GM18507 (cell line): ENCODE data around the gene CUBN.

Source experiments
- DNase-seq: peaks from one replicate; pipeline ENCODE4 v3.0.0; 2011; ENCODE audit warnings: low read depth; ENCODE audit not compliant: insufficient read length; ENCODE audit errors: extremely low spot score
- FAIRE-seq: peaks from 2 replicates; lab custom pipeline; 2011; peaks lifted over from hg19 to GRCh38; lab: Jason Lieb, UNC

CUBN gene

GRCh38 chr10:17001961-17002749 lies 127.5 kb downstream of the CUBN start:
- FAIRE-seq (peak; percentile 74), DNase-seq (no peak)

DNA sequence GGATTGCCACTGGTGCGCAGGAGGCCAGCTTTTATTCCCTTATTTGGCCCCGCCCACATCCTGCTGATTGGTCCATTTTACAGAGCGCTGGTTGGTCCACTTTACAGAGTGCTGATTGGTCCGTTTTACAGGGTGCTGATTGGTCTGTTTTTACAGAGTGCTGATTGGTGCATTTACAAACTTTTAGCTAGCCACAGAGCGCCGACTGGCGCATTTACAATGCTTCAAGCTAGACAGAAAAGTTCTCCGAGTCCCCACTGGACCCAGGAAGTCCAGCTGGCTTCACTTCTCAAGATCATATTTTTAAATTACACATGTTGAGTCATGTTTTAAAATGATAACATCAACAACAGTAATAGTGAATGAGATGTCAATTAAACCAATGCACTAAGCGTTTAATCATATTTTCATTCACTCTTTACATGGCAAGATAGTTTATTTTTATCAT lies 128.3 kb downstream of the CUBN start:
- no peak for FAIRE-seq

GRCh38 chr10:16999665-17000451 lies 129.8 kb downstream of the CUBN start:
- DNase-seq (no peak), FAIRE-seq (no peak)

More for the DNA sequence above, 128.3 kb downstream of the CUBN start:
- no peak for DNase-seq

DNA sequence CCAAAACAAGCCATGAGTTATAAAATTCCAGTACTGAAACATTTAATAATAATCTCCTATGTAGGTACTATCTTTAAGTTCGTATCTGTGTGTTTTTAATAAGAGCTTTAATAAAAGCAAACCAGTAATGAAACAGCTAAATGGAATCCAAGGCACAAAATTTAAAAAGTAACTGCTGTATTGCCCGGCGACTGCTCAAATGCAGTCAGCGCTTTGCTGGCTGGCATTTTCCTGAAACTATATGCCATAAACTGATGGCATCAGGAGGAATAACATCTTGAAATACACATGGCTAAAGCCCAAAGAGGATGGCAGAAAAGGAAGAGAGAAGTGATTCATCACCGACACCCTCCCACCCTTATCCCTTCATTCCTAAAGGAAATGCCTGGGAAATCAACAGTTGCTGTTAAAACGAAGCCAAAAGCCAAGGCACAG lies 133.1 kb downstream of the CUBN start:
- DNase-seq (no peak), FAIRE-seq (no peak)

DNA sequence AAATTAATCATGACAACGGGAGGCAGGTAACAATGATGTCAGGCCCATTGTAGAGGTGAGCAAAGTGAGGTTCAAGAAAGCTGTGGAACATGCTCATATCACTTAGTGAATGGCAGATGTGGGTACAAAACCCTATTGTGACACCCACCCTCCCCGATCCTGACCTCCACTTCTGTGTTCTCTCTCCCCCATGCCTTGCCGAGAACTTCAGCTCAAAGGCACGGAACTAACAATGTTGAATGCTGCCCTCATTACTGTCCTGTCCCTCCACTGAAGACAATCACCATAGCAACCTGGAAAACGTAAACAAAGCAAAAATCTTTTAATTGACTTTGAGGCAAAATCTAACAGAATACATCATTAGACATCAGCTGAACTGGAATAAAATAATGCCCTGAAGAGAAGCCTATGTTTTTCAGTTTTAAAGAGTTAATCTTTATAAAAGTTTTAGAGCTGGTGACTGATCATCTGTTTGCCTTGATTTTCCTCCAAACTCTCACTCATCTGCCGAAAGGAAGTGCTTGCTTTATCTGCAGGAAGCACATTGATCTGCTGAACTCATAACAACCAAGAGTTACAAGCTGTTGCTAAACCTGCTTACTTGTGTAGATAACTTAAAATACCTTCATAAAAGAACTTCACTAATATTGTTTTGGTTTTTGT lies 133.6 kb downstream of the CUBN start:
- no peak for DNase-seq
- no peak for FAIRE-seq

DNA sequence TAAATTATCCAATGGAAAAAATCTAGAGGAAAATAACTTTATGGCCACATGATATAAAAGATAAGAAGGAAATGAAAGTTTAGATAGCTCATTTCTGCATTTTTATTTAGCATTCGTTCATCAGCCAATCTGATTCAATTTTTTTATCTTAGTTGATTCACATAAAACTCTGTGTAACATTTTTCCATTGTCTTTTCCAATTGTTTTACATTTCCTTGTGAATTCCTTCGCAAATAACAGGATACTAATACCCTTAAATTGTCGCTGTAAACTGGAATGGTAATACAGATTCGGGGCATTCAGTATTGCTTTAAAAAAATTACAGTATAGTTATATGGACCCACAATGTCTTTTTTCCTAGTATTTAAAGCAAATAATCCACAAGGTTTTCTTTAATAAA lies 136.4 kb downstream of the CUBN start:
- no peak for FAIRE-seq

DNA sequence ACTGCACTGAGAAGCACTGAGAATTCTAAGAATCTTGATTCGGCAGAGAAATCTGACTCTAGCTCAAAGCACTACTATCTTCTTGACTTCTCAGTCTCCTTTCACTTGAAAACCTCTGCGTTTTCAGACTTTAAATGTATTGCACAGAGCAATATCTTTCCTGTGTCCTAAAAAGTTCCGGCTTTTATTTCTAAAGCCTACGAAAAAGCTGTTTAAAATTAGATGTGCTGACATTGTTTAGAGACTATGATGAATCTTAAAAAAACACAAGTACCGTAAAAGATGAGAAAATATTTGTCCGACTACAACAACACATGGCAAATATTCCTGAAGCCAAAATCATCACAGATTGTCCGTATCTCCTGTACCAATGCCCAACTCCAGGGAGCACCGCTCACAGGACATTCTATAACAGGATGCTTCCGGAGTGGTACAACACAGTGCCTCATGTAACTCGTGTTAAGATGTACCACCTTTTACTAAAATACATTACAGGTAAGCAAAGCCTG lies 136.9 kb downstream of the CUBN start:
- FAIRE-seq (no peak), DNase-seq (no peak)

More for the DNA sequence above, 136.4 kb downstream of the CUBN start:
- DNase-seq = no peak

DNA sequence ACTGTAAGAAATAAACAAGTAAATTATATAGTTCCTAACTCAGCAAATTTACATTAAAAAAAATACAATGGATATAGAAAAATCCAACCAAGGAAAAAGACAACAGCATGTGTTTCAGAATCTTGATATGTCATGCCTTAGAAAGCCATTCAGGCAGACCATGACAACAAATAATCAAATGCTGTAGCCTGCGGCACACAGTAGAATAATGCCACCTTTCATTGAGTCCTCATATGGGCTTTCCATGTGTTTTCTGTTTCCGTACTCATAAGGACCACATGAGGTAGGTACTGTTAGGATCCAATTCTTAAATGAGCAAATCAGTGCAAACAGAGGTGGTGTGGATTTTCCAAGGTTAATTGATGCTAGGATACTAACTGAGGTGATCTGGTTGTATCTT lies 138.6 kb downstream of the CUBN start:
- FAIRE-seq = no peak

DNA sequence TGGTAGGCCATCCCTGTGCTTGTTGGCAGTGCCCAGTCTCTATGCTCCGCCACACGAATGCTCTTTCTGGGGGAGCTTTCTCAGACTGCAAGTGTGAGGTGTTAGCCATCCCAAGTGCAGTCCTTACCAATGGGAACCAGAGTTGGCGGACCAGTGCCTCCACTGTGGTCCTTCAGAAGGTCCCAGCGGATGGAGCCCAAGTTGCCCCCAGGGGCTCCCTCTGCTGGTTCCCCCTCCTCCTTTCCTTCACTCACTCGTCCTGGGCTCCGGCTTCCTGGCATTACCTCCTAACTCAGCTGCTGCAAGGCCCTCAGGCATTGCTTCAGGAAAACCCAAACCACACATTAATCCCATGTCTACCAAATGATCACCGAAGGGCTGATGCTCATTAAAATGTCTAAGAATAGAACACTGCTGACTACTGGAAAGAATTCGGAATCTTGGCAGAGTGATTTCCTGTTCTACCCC lies 139.8 kb downstream of the CUBN start:
- no peak for FAIRE-seq

More for the DNA sequence above, 138.6 kb downstream of the CUBN start:
- DNase-seq = no peak

DNA sequence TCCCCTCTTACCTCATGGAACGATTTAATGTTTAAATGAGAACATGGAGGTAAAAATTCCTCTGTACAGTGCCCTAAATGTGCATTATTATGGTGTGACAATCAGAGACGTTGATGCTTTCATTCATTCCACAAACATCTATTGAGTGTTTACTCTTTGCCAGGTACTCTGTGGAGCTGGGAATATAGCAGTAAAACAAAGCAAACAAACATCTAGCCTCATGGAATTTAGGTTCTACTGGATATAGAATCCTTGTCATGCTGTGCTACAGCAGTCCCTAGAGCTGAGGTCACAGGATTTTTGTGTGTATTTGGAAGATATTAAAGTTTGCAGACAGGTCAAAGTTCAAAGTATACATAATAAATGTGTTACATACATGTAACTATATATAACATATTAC lies 140.7 kb downstream of the CUBN start:
- no peak for FAIRE-seq
- no peak for DNase-seq

More for the DNA sequence above, 139.8 kb downstream of the CUBN start:
- no peak for DNase-seq

GRCh38 chr10:16987976-16988610 lies 141.5 kb downstream of the CUBN start:
- FAIRE-seq = no peak
- no peak for DNase-seq

- DNase-seq (no peak), FAIRE-seq (no peak)
Observed at GRCh38 chr10:16987206-16987621, 142.4 kb downstream of the CUBN start.

DNA sequence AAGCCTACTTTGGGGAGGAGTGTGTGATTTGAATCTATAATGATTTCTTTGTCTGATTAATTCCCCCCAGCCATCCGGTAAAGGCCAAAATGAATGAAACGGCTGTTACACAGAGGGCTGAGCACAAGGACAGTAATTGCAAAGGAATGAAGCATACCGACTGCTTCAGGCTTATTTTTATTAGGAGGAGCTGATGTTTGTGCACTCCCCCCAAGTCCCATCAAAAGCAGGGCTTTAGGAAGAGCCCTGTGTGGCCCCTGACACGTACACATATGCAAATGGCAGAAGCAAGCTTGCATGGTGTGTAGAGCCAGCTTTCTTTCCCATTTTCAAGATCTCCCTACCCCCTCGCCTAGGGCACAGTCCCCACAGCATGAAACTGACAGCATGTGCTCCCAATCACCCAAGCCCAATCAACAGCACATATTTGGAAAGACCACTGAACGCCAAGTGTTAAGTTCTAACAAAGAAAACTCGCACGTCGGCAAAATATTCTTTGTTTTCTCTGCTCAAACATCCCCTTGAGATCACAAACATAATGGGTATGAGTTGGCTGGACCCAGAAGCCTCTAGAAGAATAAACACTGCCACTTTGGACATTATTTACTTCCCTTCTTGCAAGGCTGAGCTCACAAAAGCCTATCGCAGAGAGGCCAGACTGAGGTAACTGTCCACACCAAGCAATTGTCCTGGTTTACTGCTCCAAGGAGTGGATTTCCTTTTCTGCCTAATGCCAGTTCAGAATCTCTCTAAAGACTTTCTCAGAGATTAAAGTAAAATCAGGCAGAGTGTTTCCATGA lies 143.0 kb downstream of the CUBN start:
- FAIRE-seq = no peak

DNA sequence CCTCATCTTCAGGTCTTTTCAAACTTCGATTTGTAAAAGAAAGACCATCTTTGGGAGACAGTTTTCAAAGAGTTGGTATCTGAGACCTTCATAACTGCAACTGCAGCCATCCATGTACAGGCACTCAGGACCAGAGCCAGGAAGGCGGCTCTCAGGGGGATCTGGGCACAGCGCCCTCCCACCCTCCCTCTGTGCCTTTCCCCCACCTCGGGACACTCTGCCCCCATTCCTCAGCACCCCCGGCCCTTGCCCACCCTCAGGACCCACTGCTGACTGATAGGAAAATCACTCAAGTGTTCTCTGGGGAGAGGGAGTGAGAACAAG lies 143.6 kb downstream of the CUBN start:
- DNase-seq = no peak
- no peak for FAIRE-seq

More for the DNA sequence above, 143.0 kb downstream of the CUBN start:
- no peak for DNase-seq

DNA sequence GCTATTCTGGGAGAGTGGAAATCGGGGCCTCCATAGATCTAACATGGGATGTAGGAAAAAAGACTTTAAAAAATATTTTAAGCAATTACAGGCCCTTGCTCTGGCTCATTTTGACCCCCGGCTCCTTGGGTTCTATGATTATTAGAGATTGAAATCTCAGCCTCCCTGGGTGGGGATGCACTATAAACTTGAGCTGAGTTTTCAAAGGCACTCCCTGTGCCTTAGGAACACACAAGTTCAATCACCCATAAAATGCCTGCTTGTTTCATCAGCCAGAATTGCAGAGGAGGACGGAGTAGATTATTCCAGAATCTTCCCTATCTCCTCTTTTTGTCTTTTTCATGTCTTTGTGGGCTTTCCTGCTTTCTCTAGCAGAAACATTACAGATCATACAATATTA lies 145.4 kb downstream of the CUBN start:
- DNase-seq (no peak), FAIRE-seq (no peak)

DNA sequence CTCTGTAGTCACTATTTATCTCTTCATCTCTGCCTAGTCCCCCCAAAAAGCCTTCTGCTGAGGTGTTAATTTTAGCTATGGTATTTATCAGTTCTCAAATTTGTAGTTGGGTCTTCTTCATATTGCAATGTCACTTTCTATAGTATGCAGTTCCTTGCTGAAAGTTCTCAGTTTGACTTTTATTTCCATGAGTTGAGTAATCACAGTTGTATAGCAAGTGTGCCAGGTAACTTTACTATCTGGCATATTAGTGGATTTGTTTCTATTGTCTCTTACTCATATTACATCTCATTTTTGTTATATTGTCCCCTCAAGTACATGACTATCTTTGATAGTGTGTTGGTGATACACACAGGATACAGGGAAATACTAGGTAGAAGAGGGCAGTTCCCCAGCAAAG lies 152.8 kb downstream of the CUBN start:
- FAIRE-seq (no peak), DNase-seq (no peak)

- FAIRE-seq = no peak
Observed at GRCh38 chr10:16975188-16975587, 154.4 kb downstream of the CUBN start.

GRCh38 chr10:16968416-16969041 lies 161.1 kb downstream of the CUBN start:
- no peak for DNase-seq
- FAIRE-seq = no peak

More at GRCh38 chr10:16975188-16975587, 154.4 kb downstream of the CUBN start:
- no peak for DNase-seq
